ENCODE measurements around the gene GSC2. TPM values are rescaled to one million over a fixed set of nuclear protein-coding genes. Genes with fewer than 3 reads are reported as not detected.

The GSC2 gene
- total and polyA plus RNA-seq, 2 of the 4 experiments (the other 2 are of a cell fraction), result not detected

DNA sequence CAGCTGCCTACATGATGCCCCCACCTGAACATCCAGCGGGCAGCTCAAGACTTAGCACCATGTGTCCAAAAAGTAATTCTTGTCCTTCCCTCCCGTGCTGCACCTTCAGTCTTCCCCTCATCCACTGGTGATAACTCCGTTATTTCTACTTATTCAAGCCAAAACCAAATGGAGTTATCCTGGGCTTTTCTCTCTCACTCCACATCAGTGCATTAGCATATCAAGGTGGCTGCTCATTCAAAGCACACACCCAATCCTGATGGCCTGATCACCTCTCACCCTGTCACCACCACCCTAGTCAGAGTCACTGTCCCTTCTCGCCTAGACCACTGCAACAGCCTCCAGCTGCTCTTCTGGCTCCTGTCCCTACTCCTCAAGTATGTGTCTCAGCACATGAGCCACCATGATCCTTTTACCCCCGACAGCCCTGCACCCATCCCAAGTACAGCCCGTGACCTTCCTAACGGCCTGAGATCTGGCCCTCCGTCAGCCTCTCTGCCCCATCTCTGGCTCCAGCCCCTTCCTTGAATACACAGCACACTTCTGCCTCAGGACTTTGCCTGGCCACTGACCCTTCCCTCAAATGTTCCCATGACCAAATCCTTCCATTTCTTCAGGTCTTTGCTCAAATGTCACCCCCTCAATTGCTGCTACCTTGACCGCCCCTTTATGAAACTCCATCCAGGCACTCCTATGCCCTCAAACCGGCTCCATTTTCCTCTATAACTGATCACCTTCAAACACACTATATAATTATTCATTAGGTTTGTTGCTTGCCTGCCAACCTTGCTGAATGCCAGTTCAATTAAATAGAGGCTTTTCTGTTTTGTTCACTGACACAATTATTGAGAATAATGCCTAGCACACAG is 48.1 kb upstream of the GSC2 start:
- CTCF ChIA-PET, result no interaction called here
- in situ Hi-C loops (cut with MboI; ENCODE audit: low sequenced_read_pairs), result no loop called here

More for the DNA sequence above, 48.1 kb upstream of the GSC2 start:
- peak overlapping the region; percentile 65 for H2AK9ac ChIP-seq (replicated peaks; ENCODE audit: low read depth, low read length, poor library complexity)
- DNase-seq, result no peak
- no peak overlapping the region for H4K91ac ChIP-seq (ENCODE audit: insufficient read depth, low read depth, low read length)
- H3K36me3 ChIP-seq (ENCODE audit: control insufficient read depth, insufficient read depth, low read length), result peaks cover 14% of the 10 kb centered on the region; the same call in 1 of the 2 replicates
- intact Hi-C loops (cut with micrococcal nuclease) (no loop called here), dilution Hi-C loops (cut with HindIII; ENCODE audit: low sequenced_read_pairs, unreplicated experiment) (no loop called here)
- ATAC-seq (ENCODE audit: low read depth), result no peak
- no peak overlapping the region for H2AFZ ChIP-seq (replicated peaks; ENCODE audit: low read length, poor library complexity)
- H4K5ac ChIP-seq (ENCODE audit: low read depth, low read length), result no peak overlapping the region
- no peak overlapping the region for H2BK20ac ChIP-seq (ENCODE audit: low read depth, low read length)
- no peak overlapping the region for H3K14ac ChIP-seq (replicated peaks; ENCODE audit: low read depth, low read length)
- H3K27ac ChIP-seq (ENCODE audit: insufficient read depth, low read length), result no peak overlapping the region
- no peak overlapping the region for H2BK120ac ChIP-seq (ENCODE audit: low read depth, low read length)
- no peak overlapping the region for H2BK15ac ChIP-seq (ENCODE audit: low read depth, low read length)
- POLR2A ChIA-PET (ENCODE audit: unreplicated experiment), result no interaction called here
- H3K79me1 ChIP-seq (ENCODE audit: low read depth in 1 of 2, low read length in 2 of 2), result no peaks in the 10 kb centered on the region
- no peak overlapping the region for H3K4me3 ChIP-seq (ENCODE audit: insufficient read depth, low read depth, low read length)
- H4K20me1 ChIP-seq (ENCODE audit: insufficient read depth, low read length), result no peaks in the 10 kb centered on the region
- no peak for TF ChIP-seq MAZ (IDR thresholded peaks at IDR 0.05; ENCODE audit: borderline replicate concordance, low read depth, low read length)
- no peak for TF ChIP-seq RFX5 (IDR thresholded peaks at IDR 0.05; ENCODE audit: low read depth, low read length)
- no peak for TF ChIP-seq RCOR1 (IDR thresholded peaks at IDR 0.05; ENCODE audit: insufficient replicate concordance, low read length)
- TF ChIP-seq USF2 (IDR thresholded peaks at IDR 0.05; ENCODE audit: low read depth, low read length), result no peak
- no peak for TF ChIP-seq NFE2L2 (IDR thresholded peaks at IDR 0.05; ENCODE audit: low read depth, low read length)
- TF ChIP-seq CHD1 (IDR thresholded peaks at IDR 0.05; ENCODE audit: low read depth, low read length), result no peak
- H3K56ac ChIP-seq (ENCODE audit: extremely low read depth, insufficient read depth, low read length), result no peak overlapping the region
- 73% methylated on average over 7 of the region's 10 CpGs; no CpG with 5 or more reads in 1 of the 2 experiments for whole genome bisulfite sequencing, 2 experiments (ENCODE audit: extremely low coverage in 2 of 2, insufficient read length in 1 of 2)
- no peak overlapping the region for H3K4me2 ChIP-seq (ENCODE audit: low read depth, low read length)
- no peaks in the 10 kb centered on the region for H3K27me3 ChIP-seq (ENCODE audit: control insufficient read depth, insufficient read depth, low read length)
- no peaks in the 10 kb centered on the region for H3K4me1 ChIP-seq (ENCODE audit: control insufficient read depth, insufficient read depth, low read length)
- H3K23ac ChIP-seq (ENCODE audit: low read depth, low read length), result no peak overlapping the region
- H3K9me3 ChIP-seq (ENCODE audit: control insufficient read depth, insufficient read depth, low read length), result no peaks in the 10 kb centered on the region
- H2AK5ac ChIP-seq (ENCODE audit: low read depth, low read length), result no peak overlapping the region
- no peak overlapping the region for H3K9ac ChIP-seq (ENCODE audit: low read depth, low read length)
- no peak overlapping the region for H2BK5ac ChIP-seq (ENCODE audit: low read depth, low read length, poor library complexity, severe bottlenecking)
- no peak overlapping the region for H3K18ac ChIP-seq (ENCODE audit: low read depth, low read length)
- no peak overlapping the region for H4K8ac ChIP-seq (ENCODE audit: low read depth in 2 of 2, low read length in 2 of 2)
- H3K4ac ChIP-seq (ENCODE audit: low read depth, low read length), result no peak overlapping the region
- no TSS peak for BruUV-seq (replicated peaks)
- H3K9me1 ChIP-seq (ENCODE audit: insufficient read depth, low read length), result peaks cover 11% of the 10 kb centered on the region; the same call in 1 of the 2 replicates

Measured in IMR-90 (cell line).